IMR-90 (cell line): Measurements from ENCODE around the gene OSBPL8. TPM values are rescaled to one million over a fixed set of nuclear protein-coding genes. Genes with fewer than 3 reads are reported as not detected.

Experiments
- ATAC-seq: fragments of 200-7000 bp; cut with Tn5 transposase; 2 replicates; pipeline ENCODE4 v1.9.1; 2020; ENCODE audit warnings: low read depth, mild to moderate bottlenecking, moderate library complexity
- BruUV-seq: library from RNA; stranded (reverse); fragments of 400-500 nt; replicated peaks from 2 replicates; lab custom pipeline; 2021; lab: Mats Ljungman, UMichigan
- CTCF ChIA-PET: fragments of 300-600 bp; formaldehyde crosslinking; extraction: SDS; loops from one replicate; lab custom pipeline; 2021; ENCODE audit warnings: antibody characterized with exemption; lab: Yijun Ruan, JAX
- POLR2A ChIA-PET: fragments of 300-600 bp; sonication (Branson Sonifier 250); formaldehyde crosslinking; loops from one replicate; lab custom pipeline; 2022; ENCODE audit warnings: antibody characterized with exemption; ENCODE audit not compliant: unreplicated experiment; lab: Charles Lee
- DNase-seq: peaks from one replicate; pipeline ENCODE4 v3.0.0; 2013
- H2AFZ ChIP-seq: replicated peaks from 2 replicates; pipeline ENCODE3; 2013; ENCODE audit warnings: low read length, mild to moderate bottlenecking; ENCODE audit not compliant: poor library complexity
- H2AK5ac ChIP-seq: 2 replicates; pipeline ENCODE4 v1.6.1; 2013; ENCODE audit warnings: low read depth, low read length, inconsistent platforms
- H2AK9ac ChIP-seq: replicated peaks from 2 replicates; pipeline ENCODE3; 2013; ENCODE audit warnings: mild to moderate bottlenecking, low read depth, low read length, moderate library complexity; ENCODE audit not compliant: poor library complexity
- H2BK120ac ChIP-seq: 2 replicates; pipeline ENCODE4 v1.6.1; 2013; ENCODE audit warnings: low read depth, low read length, inconsistent platforms
- H2BK15ac ChIP-seq: 3 replicates; pipeline ENCODE4 v1.6.1; 2013; ENCODE audit warnings: low read depth, low read length, inconsistent platforms
- H2BK20ac ChIP-seq: 2 replicates; pipeline ENCODE4 v1.6.1; 2013; ENCODE audit warnings: low read depth, mild to moderate bottlenecking, inconsistent platforms, low read length, moderate library complexity
- H2BK5ac ChIP-seq: 2 replicates; pipeline ENCODE4 v1.6.1; 2013; ENCODE audit warnings: mild to moderate bottlenecking, low read depth, low read length, inconsistent platforms; ENCODE audit not compliant: poor library complexity, severe bottlenecking
- H3K14ac ChIP-seq: replicated peaks from 2 replicates; pipeline ENCODE4 v1.6.1; 2013; ENCODE audit warnings: low read depth, low read length, inconsistent platforms
- H3K18ac ChIP-seq: 2 replicates; pipeline ENCODE4 v1.6.1; 2013; ENCODE audit warnings: low read depth, low read length, control low read depth
- H3K23ac ChIP-seq: 2 replicates; pipeline ENCODE4 v1.6.1; 2013; ENCODE audit warnings: low read depth, low read length, inconsistent platforms
- H3K27ac ChIP-seq: 2 replicates; pipeline ENCODE4 v1.5.1; 2013; ENCODE audit warnings: mild to moderate bottlenecking, control low read depth, low read length; ENCODE audit not compliant: insufficient read depth
- H3K27me3 ChIP-seq: 2 replicates; pipeline ENCODE4 v1.6.1; 2013; ENCODE audit warnings: low read length; ENCODE audit not compliant: control insufficient read depth, insufficient read depth
- H3K36me3 ChIP-seq: 2 replicates; pipeline ENCODE4 v1.6.1; 2013; ENCODE audit warnings: low read length, mixed read lengths; ENCODE audit not compliant: control insufficient read depth, insufficient read depth
- H3K4ac ChIP-seq: 2 replicates; pipeline ENCODE4 v1.6.1; 2013; ENCODE audit warnings: low read depth, low read length, inconsistent platforms
- H3K4me1 ChIP-seq: 2 replicates; pipeline ENCODE4 v1.6.1; 2013; ENCODE audit warnings: low read length, mixed read lengths; ENCODE audit not compliant: control insufficient read depth, insufficient read depth
- H3K4me2 ChIP-seq: 2 replicates; pipeline ENCODE4 v1.6.1; 2013; ENCODE audit warnings: low read depth, mild to moderate bottlenecking, control low read depth, low read length, moderate library complexity
- H3K4me3 ChIP-seq: 2 replicates; pipeline ENCODE4 v1.5.1; 2013; ENCODE audit warnings: low read depth, mild to moderate bottlenecking, control low read depth, low read length, moderate library complexity; ENCODE audit not compliant: insufficient read depth
- H3K56ac ChIP-seq: 2 replicates; pipeline ENCODE4 v1.6.1; 2013; ENCODE audit warnings: low read length, inconsistent platforms; ENCODE audit not compliant: insufficient read depth; ENCODE audit errors: extremely low read depth
- H3K79me1 ChIP-seq, 2 experiments: 2 replicates each; pipeline ENCODE4 v1.6.1; 2013; ENCODE audit warnings: low read length in 2 of 2, inconsistent platforms in 1 of 2, low read depth in 1 of 2
- H3K9ac ChIP-seq: 2 replicates; pipeline ENCODE4 v1.6.1; 2013; ENCODE audit warnings: low read depth, low read length, control low read depth
- H3K9me1 ChIP-seq: 2 replicates; pipeline ENCODE4 v1.6.1; 2013; ENCODE audit warnings: low read length, inconsistent platforms; ENCODE audit not compliant: insufficient read depth
- H3K9me3 ChIP-seq: 2 replicates; pipeline ENCODE4 v1.6.1; 2013; ENCODE audit warnings: low read length; ENCODE audit not compliant: control insufficient read depth, insufficient read depth
- H4K20me1 ChIP-seq: 2 replicates; pipeline ENCODE4 v1.6.1; 2013; ENCODE audit warnings: low read length, inconsistent platforms; ENCODE audit not compliant: insufficient read depth
- H4K5ac ChIP-seq: 2 replicates; pipeline ENCODE4 v1.6.1; 2013; ENCODE audit warnings: mild to moderate bottlenecking, low read depth, low read length, control low read depth
- H4K8ac ChIP-seq, 2 experiments: 2 replicates each; pipeline ENCODE4 v1.6.1; 2013; ENCODE audit warnings: low read depth in 2 of 2, low read length in 2 of 2, control low read depth in 1 of 2, inconsistent platforms in 1 of 2
- H4K91ac ChIP-seq: 2 replicates; pipeline ENCODE4 v1.6.1; 2013; ENCODE audit warnings: low read depth, low read length, inconsistent platforms; ENCODE audit not compliant: insufficient read depth
- BHLHE40 ChIP-seq: fragments of 150-350 bp; IDR thresholded peaks from 2 replicates; pipeline ENCODE4 v1.6.1; 2016; ENCODE audit warnings: mild to moderate bottlenecking, low read depth, low read length
- CEBPB ChIP-seq: IDR thresholded peaks from 2 replicates; pipeline ENCODE4 v1.6.1; 2012; ENCODE audit warnings: low read depth, low read length, improper control_type of control experiment
- CHD1 ChIP-seq: IDR thresholded peaks from 2 replicates; pipeline ENCODE4 v1.6.1; 2012; ENCODE audit warnings: low read depth, low read length, improper control_type of control experiment
- ELK1 ChIP-seq: fragments of 150-350 bp; IDR thresholded peaks from 2 replicates; pipeline ENCODE4 v1.6.1; 2016; ENCODE audit warnings: low read depth, mild to moderate bottlenecking, low read length, moderate library complexity, borderline replicate concordance
- FOS ChIP-seq: fragments of 150-350 bp; IDR thresholded peaks from 2 replicates; pipeline ENCODE4 v1.6.1; 2016; ENCODE audit warnings: low read depth, low read length
- MAFK ChIP-seq: IDR thresholded peaks from 2 replicates; pipeline ENCODE4 v1.6.1; 2012; ENCODE audit warnings: low read depth, low read length, improper control_type of control experiment
- MAZ ChIP-seq: IDR thresholded peaks from 2 replicates; pipeline ENCODE4 v1.6.1; 2012; ENCODE audit warnings: low read depth, mild to moderate bottlenecking, low read length, improper control_type of control experiment, moderate library complexity, borderline replicate concordance
- MXI1 ChIP-seq: IDR thresholded peaks from 2 replicates; pipeline ENCODE4 v1.6.1; 2012; ENCODE audit warnings: low read depth, mild to moderate bottlenecking, low read length, moderate library complexity, borderline replicate concordance
- NFE2L2 ChIP-seq: fragments of 150-350 bp; IDR thresholded peaks from 2 replicates; pipeline ENCODE4 v1.6.1; 2016; ENCODE audit warnings: low read depth, mild to moderate bottlenecking, low read length
- POLR2A ChIP-seq: IDR thresholded peaks from 2 replicates; pipeline ENCODE4 v1.6.1; 2012; ENCODE audit warnings: mild to moderate bottlenecking, low read depth, low read length
- RAD21 ChIP-seq: IDR thresholded peaks from 2 replicates; pipeline ENCODE4 v1.6.1; 2012; ENCODE audit warnings: low read length, improper control_type of control experiment
- RCOR1 ChIP-seq: IDR thresholded peaks from 2 replicates; pipeline ENCODE4 v1.6.1; 2012; ENCODE audit warnings: mild to moderate bottlenecking, low read length, improper control_type of control experiment; ENCODE audit not compliant: insufficient replicate concordance
- RFX5 ChIP-seq: IDR thresholded peaks from 2 replicates; pipeline ENCODE4 v1.8.0; 2012; ENCODE audit warnings: low read depth, mild to moderate bottlenecking, low read length, moderate library complexity
- SMC3 ChIP-seq: fragments of 150-350 bp; IDR thresholded peaks from 2 replicates; pipeline ENCODE4 v1.6.1; 2016; ENCODE audit warnings: low read depth, mild to moderate bottlenecking, antibody characterized with exemption, low read length, moderate library complexity
- USF2 ChIP-seq: fragments of 150-350 bp; IDR thresholded peaks from 2 replicates; pipeline ENCODE4 v1.6.1; 2017; ENCODE audit warnings: mild to moderate bottlenecking, antibody characterized with exemption, low read length, low read depth
- WGBS, 2 experiments: methylation state at CpG; one replicate each; pipeline versions ENCODE4 v1.1.5 to v1.1.7; 2013; ENCODE audit warnings: missing lambda C conversion rate in 2 of 2; ENCODE audit not compliant: insufficient read length in 1 of 2; ENCODE audit errors: extremely low coverage in 2 of 2; 5-methylcytosine and 5-hydroxymethylcytosine counted together
- dilution Hi-C: fragments of 300-500 bp; cut with HindIII; formaldehyde crosslinking; loops from one replicate; pipeline ENCODE4 v1.14.3; 2018; ENCODE audit warnings: low sequenced_read_pairs; ENCODE audit not compliant: unreplicated experiment
- in situ Hi-C: fragments of 300-500 bp; cut with MboI; formaldehyde crosslinking; loops from 3 replicates; pipeline ENCODE4 v1.14.3; 2019; ENCODE audit warnings: low sequenced_read_pairs, inconsistent platforms, mixed read lengths
- intact Hi-C: fragments of 100-400 bp; cut with micrococcal nuclease; formaldehyde crosslinking; loops from 2 replicates; pipeline ENCODE4 v1.10.0; 2022
- polyA plus RNA-seq, 3 experiments: library from polyadenylated mRNA; depleted of rRNA; stranded (reverse); fragments of >200 nt; gene quantifications; 2 replicates each; pipeline ENCODE4 v1.2.3, GENCODE V29; 2012; ENCODE audit warnings: low replicate concordance in 1 of 3
- total RNA-seq: library from RNA; depleted of rRNA; stranded (reverse); fragments of >200 nt; gene quantifications from 2 replicates; pipeline ENCODE4 v1.2.3, GENCODE V29; 2012
- TF ChIP-seq, protein P1 (sequence below): conservative IDR thresholded peaks from 2 replicates; pipeline ENCODE4 v1.5.1; 2012; ENCODE audit warnings: mild to moderate bottlenecking, low read depth, low read length, improper control_type of control experiment

OSBPL8 gene
- total and polyA plus RNA-seq, 2 of the 4 experiments (the other 2 are of a cell fraction): 17.8 to 24.2 TPM

- Histone ChIP-seq H3K9me1 (no peaks in the 10 kb centered on the region), H3K27ac (no peak overlapping the region), H2AK5ac (no peak overlapping the region), H3K56ac (no peak overlapping the region), H4K20me1 (no peaks in the 10 kb centered on the region), H3K18ac (no peak overlapping the region), H3K9ac (no peak overlapping the region), H3K4ac (no peak overlapping the region), H3K23ac (no peak overlapping the region), H3K9me3 (no peaks in the 10 kb centered on the region), H2AFZ (no peak overlapping the region), H2BK120ac (no peak overlapping the region), H3K36me3 (no peaks in the 10 kb centered on the region), H3K4me1 (no peaks in the 10 kb centered on the region), H4K91ac (no peak overlapping the region), H2BK5ac (no peak overlapping the region), H3K27me3 (no peaks in the 10 kb centered on the region), H4K8ac (no peak overlapping the region), H3K79me1 (peaks cover 7 to 13% of the 10 kb centered on the region in 2 experiments; a peak in 3 of 4 replicates), H3K14ac (no peak overlapping the region), H2BK20ac (no peak overlapping the region), H3K4me3 (no peak overlapping the region), H3K4me2 (no peak overlapping the region), H4K5ac (no peak overlapping the region), H2BK15ac (no peak overlapping the region), H2AK9ac (no peak overlapping the region)
- CTCF ChIA-PET: interaction anchor here (1.0 kb wide), 1 partner anchor 23 kb away, joined by 3 read pairs; no protein-coding TSS in a partner anchor
- intact Hi-C loops (no loop called here), in situ Hi-C loops (no loop called here), dilution Hi-C loops (no loop called here)
- ATAC-seq (no peak), DNase-seq (no peak)
- WGBS, 2 experiments: no CpG with 5 or more reads among the region's 2 CpGs
- no TSS peak for BruUV-seq
- no peak for TF ChIP-seq ELK1
- no peak for TF ChIP-seq CHD1
- TF ChIP-seq NFE2L2: no peak
- TF ChIP-seq, protein P1, sequence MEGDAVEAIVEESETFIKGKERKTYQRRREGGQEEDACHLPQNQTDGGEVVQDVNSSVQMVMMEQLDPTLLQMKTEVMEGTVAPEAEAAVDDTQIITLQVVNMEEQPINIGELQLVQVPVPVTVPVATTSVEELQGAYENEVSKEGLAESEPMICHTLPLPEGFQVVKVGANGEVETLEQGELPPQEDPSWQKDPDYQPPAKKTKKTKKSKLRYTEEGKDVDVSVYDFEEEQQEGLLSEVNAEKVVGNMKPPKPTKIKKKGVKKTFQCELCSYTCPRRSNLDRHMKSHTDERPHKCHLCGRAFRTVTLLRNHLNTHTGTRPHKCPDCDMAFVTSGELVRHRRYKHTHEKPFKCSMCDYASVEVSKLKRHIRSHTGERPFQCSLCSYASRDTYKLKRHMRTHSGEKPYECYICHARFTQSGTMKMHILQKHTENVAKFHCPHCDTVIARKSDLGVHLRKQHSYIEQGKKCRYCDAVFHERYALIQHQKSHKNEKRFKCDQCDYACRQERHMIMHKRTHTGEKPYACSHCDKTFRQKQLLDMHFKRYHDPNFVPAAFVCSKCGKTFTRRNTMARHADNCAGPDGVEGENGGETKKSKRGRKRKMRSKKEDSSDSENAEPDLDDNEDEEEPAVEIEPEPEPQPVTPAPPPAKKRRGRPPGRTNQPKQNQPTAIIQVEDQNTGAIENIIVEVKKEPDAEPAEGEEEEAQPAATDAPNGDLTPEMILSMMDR: no peak
- TF ChIP-seq FOS: no peak
- TF ChIP-seq MAFK: no peak
- no peak for TF ChIP-seq RAD21
- TF ChIP-seq BHLHE40: no peak
- no peak for TF ChIP-seq RCOR1
- TF ChIP-seq MXI1: no peak
- TF ChIP-seq RFX5: no peak
- no peak for TF ChIP-seq USF2
- no peak for TF ChIP-seq MAZ
- no peak for TF ChIP-seq SMC3
- no peak for TF ChIP-seq CEBPB
- no peak for TF ChIP-seq POLR2A
- POLR2A ChIA-PET: no interaction called here
Measured at GRCh38 chr12:76563061-76563460, 3.5 kb upstream of the OSBPL8 start.
